HG03095 (cell line): ENCODE measurements around the gene TOPORS.
"Not testable (repeated sequence)": the region's sequence is repeated elsewhere in the genome, so short reads cannot be mapped to it uniquely, and the experiment has no call there.

Experiments
- ATAC-seq: cut with Tn5 transposase; IDR thresholded peaks from one replicate; pipeline ENCODE4 v1.9.1; 2021; ENCODE audit warnings: moderate library complexity; ENCODE audit not compliant: unreplicated experiment

The TOPORS gene

GRCh38 chr9:32566770-32567169, 14.4 kb upstream of the TOPORS start:
- no peak for ATAC-seq

- ATAC-seq = no peak
Measured at GRCh38 chr9:32565967-32566366, 13.6 kb upstream of the TOPORS start.

GRCh38 chr9:32558408-32558934, 6.1 kb upstream of the TOPORS start:
- no peak for ATAC-seq

GRCh38 chr9:32554591-32554990, 2.2 kb upstream of the TOPORS start:
- no peak for ATAC-seq

GRCh38 chr9:32554107-32554506, 1.7 kb upstream of the TOPORS start:
- no peak for ATAC-seq

GRCh38 chr9:32551276-32552051, 922 bp downstream of the TOPORS start:
- ATAC-seq = peak; percentile 6

- peak; percentile 68 for ATAC-seq
Measured at GRCh38 chr9:32550562-32551275, 1.7 kb downstream of the TOPORS start.

- no peak for ATAC-seq
Measured at GRCh38 chr9:32550150-32550561, 2.2 kb downstream of the TOPORS start.

- ATAC-seq = not testable (repeated sequence)
Measured at GRCh38 chr9:32548213-32548612, 4.2 kb downstream of the TOPORS start.

GRCh38 chr9:32545884-32546283, 6.5 kb downstream of the TOPORS start:
- ATAC-seq = no peak

- ATAC-seq = no peak
Measured at GRCh38 chr9:32543047-32543446, 9.3 kb downstream of the TOPORS start.

GRCh38 chr9:32533816-32534215, 18.6 kb downstream of the TOPORS start:
- ATAC-seq = no peak

- no peak for ATAC-seq
Measured at GRCh38 chr9:32533336-32533735, 19.1 kb downstream of the TOPORS start.

- no peak for ATAC-seq
Measured at GRCh38 chr9:32526707-32527048, 25.7 kb downstream of the TOPORS start.

GRCh38 chr9:32526041-32526706, 26.2 kb downstream of the TOPORS start, which contains the start of gene RIGI:
Gene RIGI, minus strand, starts transcription at chr9:32526196. Its CDS starts 30 bp downstream, at chr9:32526166.
- ATAC-seq = peak; percentile 61

GRCh38 chr9:32525709-32526030, 26.7 kb downstream of the TOPORS start:
- ATAC-seq = peak; percentile 18

GRCh38 chr9:32524892-32525708, 27.3 kb downstream of the TOPORS start:
- ATAC-seq = peak; percentile 21

- not testable (repeated sequence) for ATAC-seq
Measured at GRCh38 chr9:32524558-32524891, 27.9 kb downstream of the TOPORS start.

GRCh38 chr9:32523910-32524309, 28.5 kb downstream of the TOPORS start:
- ATAC-seq = no peak

- ATAC-seq = no peak
Measured at GRCh38 chr9:32518276-32518675, 34.1 kb downstream of the TOPORS start.

- ATAC-seq = no peak
Measured at GRCh38 chr9:32516241-32516640, 36.1 kb downstream of the TOPORS start.
